MM.1S (cell line): ENCODE measurements around the gene RASSF7.
A peak's percentile ranks its signal among the peaks of the same experiment; 100 is the strongest.

ENCODE experiments used
- DNase-seq: peaks from one replicate; pipeline ENCODE4 v3.0.0-alpha.2; 2015
- H2AFZ ChIP-seq: fragments of 300-600 bp; sonication (generic); 2 replicates; pipeline ENCODE4 v1.6.0; 2016; ENCODE audit warnings: antibody characterized with exemption, low read length
- H3F3A ChIP-seq: fragments of 300-600 bp; sonication (generic); 2 replicates; pipeline ENCODE4 v1.6.1; 2016; ENCODE audit warnings: mild to moderate bottlenecking, antibody characterized with exemption, low read length, moderate library complexity, mixed read lengths; ENCODE audit not compliant: insufficient read depth
- H3K27ac ChIP-seq: fragments of 300-600 bp; sonication (generic); 2 replicates; pipeline ENCODE4 v1.5.1; 2016; ENCODE audit warnings: mild to moderate bottlenecking, low read length
- H3K27me3 ChIP-seq: fragments of 300-600 bp; sonication (generic); replicated peaks from 2 replicates; pipeline ENCODE4 v1.6.0; 2016; ENCODE audit warnings: low read length; ENCODE audit not compliant: insufficient read depth
- H3K36me3 ChIP-seq: fragments of 300-600 bp; sonication (generic); replicated peaks from 2 replicates; pipeline ENCODE4 v1.6.1; 2016; ENCODE audit warnings: mild to moderate bottlenecking, low read length, mixed read lengths; ENCODE audit not compliant: insufficient read depth
- H3K4me1 ChIP-seq: fragments of 300-600 bp; sonication (generic); 2 replicates; pipeline ENCODE4 v1.6.1; 2016; ENCODE audit warnings: low read length, mixed read lengths
- H3K4me2 ChIP-seq: fragments of 300-600 bp; sonication (generic); 2 replicates; pipeline ENCODE4 v1.6.0; 2016; ENCODE audit warnings: low read depth, low read length
- H3K4me3 ChIP-seq: fragments of 300-600 bp; sonication (generic); 2 replicates; pipeline ENCODE4 v1.5.1; 2016; ENCODE audit warnings: low read length, mixed read lengths
- H3K79me2 ChIP-seq: fragments of 300-600 bp; sonication (generic); 2 replicates; pipeline ENCODE4 v1.6.1; 2016; ENCODE audit warnings: mixed run types, low read length, mixed read lengths
- H3K9ac ChIP-seq: fragments of 300-600 bp; sonication (generic); 2 replicates; pipeline ENCODE4 v1.6.1; 2016; ENCODE audit warnings: low read length, mixed read lengths
- H3K9me2 ChIP-seq: fragments of 300-600 bp; sonication (generic); replicated peaks from 2 replicates; pipeline ENCODE4 v1.6.1; 2016; ENCODE audit warnings: mild to moderate bottlenecking, low read length, mixed read lengths; ENCODE audit not compliant: insufficient read depth
- H3K9me3 ChIP-seq: fragments of 300-600 bp; sonication (generic); replicated peaks from 2 replicates; pipeline ENCODE4 v1.6.1; 2016; ENCODE audit warnings: mild to moderate bottlenecking, low read length, mixed read lengths; ENCODE audit not compliant: insufficient read depth
- H4K20me1 ChIP-seq: fragments of 300-600 bp; sonication (generic); 2 replicates; pipeline ENCODE4 v1.6.1; 2016; ENCODE audit warnings: mild to moderate bottlenecking, low read length, moderate library complexity, mixed read lengths; ENCODE audit not compliant: insufficient read depth
- CTCF ChIP-seq: fragments of 300-600 bp; sonication (generic); IDR thresholded peaks from 2 replicates; pipeline ENCODE4 v1.5.1; 2016; ENCODE audit warnings: antibody characterized with exemption, low read length, mixed read lengths
- EZH2 ChIP-seq: fragments of 300-600 bp; sonication (generic); optimal IDR thresholded peaks from 2 replicates; pipeline ENCODE3; 2017; ENCODE audit warnings: low read depth, mild to moderate bottlenecking, antibody characterized with exemption, low read length, mixed read lengths
- EZH2phosphoT487 ChIP-seq: fragments of 300-600 bp; sonication (generic); IDR thresholded peaks from 2 replicates; pipeline ENCODE4 v1.6.1; 2018; ENCODE audit warnings: antibody characterized with exemption, low read length

RASSF7 gene

DNA sequence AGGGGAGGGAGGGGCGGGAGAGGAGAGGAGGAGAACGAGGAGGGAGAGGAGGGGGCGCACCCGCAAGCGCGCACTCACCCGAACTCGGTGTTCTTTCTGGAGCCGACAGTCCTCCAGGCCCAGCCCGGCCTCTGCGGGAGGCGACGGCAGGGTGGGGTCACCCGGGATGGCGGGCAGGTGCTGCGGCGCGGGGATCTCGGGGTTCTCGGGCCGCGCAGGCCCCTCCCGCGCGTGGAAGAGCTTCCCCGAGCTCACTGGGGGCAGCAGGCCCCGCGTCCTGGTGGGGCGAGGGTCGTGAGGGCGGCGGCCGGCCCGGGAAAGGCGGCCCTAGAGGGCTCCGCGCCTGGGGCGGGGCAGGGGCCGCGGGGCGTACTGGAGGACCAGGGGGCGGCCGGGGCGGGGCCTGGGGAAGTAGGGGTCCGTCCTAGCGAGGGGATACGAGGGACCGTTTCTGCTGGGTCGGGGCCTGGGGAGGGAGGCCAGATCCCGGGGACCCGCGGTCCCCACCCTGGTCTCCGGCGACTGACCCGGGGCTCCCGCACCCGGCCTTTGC, 5.5 kb upstream of the RASSF7 start:
- H3K9ac ChIP-seq = no peak overlapping the region
- H3K27ac ChIP-seq = no peak overlapping the region
- no peaks in the 10 kb centered on the region for H3F3A ChIP-seq
- peak overlapping the region; percentile 78; the same call in 1 of the 2 replicates for H2AFZ ChIP-seq
- H3K27me3 ChIP-seq = peaks cover 28% of the 10 kb centered on the region
- no peaks in the 10 kb centered on the region for H3K36me3 ChIP-seq
- peak overlapping the region; percentile 87 for H3K4me2 ChIP-seq
- no peaks in the 10 kb centered on the region for H3K9me2 ChIP-seq
- peaks cover 6% of the 10 kb centered on the region for H3K4me1 ChIP-seq
- no peak for DNase-seq
- no peaks in the 10 kb centered on the region for H3K9me3 ChIP-seq
- peak overlapping the region; percentile 57 for H3K4me3 ChIP-seq
- no peaks in the 10 kb centered on the region for H3K79me2 ChIP-seq
- TF ChIP-seq CTCF (no peak), EZH2phosphoT487 (no peak), EZH2 (no peak)
- H4K20me1 ChIP-seq = no peaks in the 10 kb centered on the region

- H3K79me2 ChIP-seq = no peaks in the 10 kb centered on the region
- H4K20me1 ChIP-seq = no peaks in the 10 kb centered on the region
- H3K9me3 ChIP-seq = no peaks in the 10 kb centered on the region
- H3K27ac ChIP-seq = no peak overlapping the region
- TF ChIP-seq EZH2phosphoT487 (no peak), EZH2 (no peak), CTCF (no peak)
- H3K4me3 ChIP-seq = no peak overlapping the region
- peaks cover 6% of the 10 kb centered on the region for H3K4me1 ChIP-seq
- H3K36me3 ChIP-seq = no peaks in the 10 kb centered on the region
- H3K27me3 ChIP-seq = peaks cover 28% of the 10 kb centered on the region
- no peak overlapping the region for H2AFZ ChIP-seq
- no peak overlapping the region for H3K4me2 ChIP-seq
- no peak overlapping the region for H3K9ac ChIP-seq
- no peak for DNase-seq
- no peaks in the 10 kb centered on the region for H3F3A ChIP-seq
- H3K9me2 ChIP-seq = no peaks in the 10 kb centered on the region
Measured at GRCh38 chr11:555780-556661, 4.7 kb upstream of the RASSF7 start.

DNA sequence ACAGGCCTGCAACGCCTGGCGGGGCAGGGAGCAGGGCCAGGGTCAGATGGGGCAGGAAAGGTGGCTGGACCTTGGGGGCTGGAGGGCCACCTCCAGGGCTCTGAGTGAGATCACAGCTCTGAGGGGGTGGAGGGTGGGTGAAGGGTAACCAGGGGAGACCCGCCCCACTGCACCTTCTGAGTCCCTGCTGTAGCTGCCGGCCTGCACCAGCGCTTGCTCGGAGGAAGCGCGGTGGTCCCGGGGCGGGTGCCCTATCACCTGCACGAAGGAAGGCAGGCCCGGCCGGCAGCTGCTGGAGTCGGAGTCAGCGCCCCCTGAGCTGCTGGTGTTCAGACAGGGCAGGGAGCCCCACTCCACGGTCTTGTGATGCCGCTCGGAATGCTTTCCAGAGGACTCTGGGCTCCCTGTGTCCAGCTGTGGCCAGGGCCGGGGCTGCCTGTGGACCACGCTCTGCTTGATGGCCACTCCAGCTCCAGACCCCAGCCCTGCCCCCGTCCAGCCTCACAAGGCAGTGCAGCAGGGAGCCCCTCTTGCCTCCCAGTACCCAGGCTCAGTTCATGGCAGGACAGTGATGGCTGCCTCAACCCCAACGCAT, 4.0 kb upstream of the RASSF7 start:
- H3K79me2 ChIP-seq = peaks cover 7% of the 10 kb centered on the region
- no peaks in the 10 kb centered on the region for H3F3A ChIP-seq
- H3K4me1 ChIP-seq = peaks cover 6% of the 10 kb centered on the region
- DNase-seq = no peak
- H3K36me3 ChIP-seq = no peaks in the 10 kb centered on the region
- H3K9ac ChIP-seq = no peak overlapping the region
- TF ChIP-seq EZH2phosphoT487 (no peak), CTCF (no peak), EZH2 (no peak)
- H3K4me3 ChIP-seq = no peak overlapping the region
- no peak overlapping the region for H3K4me2 ChIP-seq
- no peaks in the 10 kb centered on the region for H4K20me1 ChIP-seq
- no peaks in the 10 kb centered on the region for H3K9me2 ChIP-seq
- peaks cover 28% of the 10 kb centered on the region for H3K27me3 ChIP-seq
- H3K27ac ChIP-seq = no peak overlapping the region
- H2AFZ ChIP-seq = no peak overlapping the region
- H3K9me3 ChIP-seq = no peaks in the 10 kb centered on the region
